ENCODE measurements around the gene NDUFA5. TPM values are rescaled to one million over a fixed set of nuclear protein-coding genes. Genes with fewer than 3 reads are reported as not detected.

NDUFA5 gene
- total RNA-seq, 1 donor from 2014 or later: 118 TPM

- Histone ChIP-seq H3K4me2 (no peak overlapping the region), H3F3A (ENCODE audit: low read depth) (no peaks in the 10 kb centered on the region), H3K9ac (no peak overlapping the region), H3K36me3 (no peaks in the 10 kb centered on the region), H2AFZ (replicated peaks) (no peak overlapping the region), H3K9me3 (ENCODE audit: low read depth) (no peaks in the 10 kb centered on the region), H3K4me3 (no peak overlapping the region), H3K79me2 (ENCODE audit: low read depth) (no peaks in the 10 kb centered on the region), H4K20me1 (ENCODE audit: low read depth) (no peaks in the 10 kb centered on the region), H3K27ac (no peak overlapping the region), H3K27me3 (no peaks in the 10 kb centered on the region), H3K4me1 (no peaks in the 10 kb centered on the region)
- TF ChIP-seq EZH2 (IDR thresholded peaks at IDR 0.05) (no peak), EZH2phosphoT487 (IDR thresholded peaks at IDR 0.05) (no peak), CTCF (IDR thresholded peaks at IDR 0.05) (no peak)
- Mint-ChIP-seq H3K4me1 (no peaks in the 10 kb centered on the region), H3K27me3 (ENCODE audit: insufficient read depth, low read depth) (peaks cover 5% of the 10 kb centered on the region), H3K27ac (no peak overlapping the region), H3K4me3 (no peak overlapping the region), H3K9me3 (no peaks in the 10 kb centered on the region), H3K36me3 (no peaks in the 10 kb centered on the region)
- no peak for DNase-seq (ENCODE audit: low spot score)
Observed at GRCh38 chr7:123571684-123572083, 14.1 kb upstream of the NDUFA5 start.

GRCh38 chr7:123571187-123571586, 13.6 kb upstream of the NDUFA5 start:
- Histone ChIP-seq H3K79me2 (ENCODE audit: low read depth) (no peaks in the 10 kb centered on the region), H3K27ac (no peak overlapping the region), H3K27me3 (no peaks in the 10 kb centered on the region), H3K4me2 (no peak overlapping the region), H3K36me3 (no peaks in the 10 kb centered on the region), H3K4me1 (no peaks in the 10 kb centered on the region), H2AFZ (replicated peaks) (no peak overlapping the region), H3K4me3 (no peak overlapping the region), H3K9me3 (ENCODE audit: low read depth) (no peaks in the 10 kb centered on the region), H4K20me1 (ENCODE audit: low read depth) (no peaks in the 10 kb centered on the region), H3F3A (ENCODE audit: low read depth) (no peaks in the 10 kb centered on the region), H3K9ac (no peak overlapping the region)
- TF ChIP-seq EZH2phosphoT487 (IDR thresholded peaks at IDR 0.05) (no peak), CTCF (IDR thresholded peaks at IDR 0.05) (no peak), EZH2 (IDR thresholded peaks at IDR 0.05) (no peak)
- Mint-ChIP-seq H3K4me1 (no peaks in the 10 kb centered on the region), H3K9me3 (no peaks in the 10 kb centered on the region), H3K4me3 (no peak overlapping the region), H3K36me3 (no peaks in the 10 kb centered on the region), H3K27me3 (ENCODE audit: insufficient read depth, low read depth) (peaks cover 5% of the 10 kb centered on the region), H3K27ac (no peak overlapping the region)
- no peak for DNase-seq (ENCODE audit: low spot score)

- peaks cover 5% of the 10 kb centered on the region for H3K27me3 Mint-ChIP-seq (ENCODE audit: insufficient read depth, low read depth)
- H3K4me3 Mint-ChIP-seq: no peak overlapping the region
- Histone ChIP-seq H3K4me2 (no peak overlapping the region), H2AFZ (replicated peaks) (no peak overlapping the region), H3K9ac (no peak overlapping the region), H3K4me1 (no peaks in the 10 kb centered on the region), H3F3A (ENCODE audit: low read depth) (no peaks in the 10 kb centered on the region), H3K4me3 (no peak overlapping the region), H3K27ac (no peak overlapping the region), H3K27me3 (no peaks in the 10 kb centered on the region), H3K9me3 (ENCODE audit: low read depth) (no peaks in the 10 kb centered on the region), H3K79me2 (ENCODE audit: low read depth) (no peaks in the 10 kb centered on the region), H4K20me1 (ENCODE audit: low read depth) (no peaks in the 10 kb centered on the region), H3K36me3 (no peaks in the 10 kb centered on the region)
- H3K27ac Mint-ChIP-seq: no peak overlapping the region
- H3K36me3 Mint-ChIP-seq: no peaks in the 10 kb centered on the region
- H3K9me3 Mint-ChIP-seq: no peaks in the 10 kb centered on the region
- H3K4me1 Mint-ChIP-seq: no peaks in the 10 kb centered on the region
- no peak for TF ChIP-seq EZH2 (IDR thresholded peaks at IDR 0.05)
- TF ChIP-seq EZH2phosphoT487 (IDR thresholded peaks at IDR 0.05): no peak
- TF ChIP-seq CTCF (IDR thresholded peaks at IDR 0.05): no peak
- DNase-seq (ENCODE audit: low spot score): no peak
Observed at GRCh38 chr7:123570390-123571182, 13.0 kb upstream of the NDUFA5 start.

Measured in neural progenitor cell (in vitro differentiated cells).